ENCODE results near the gene CNTNAP2. TPM values are rescaled to one million over a fixed set of nuclear protein-coding genes. Genes with fewer than 3 reads are reported as not detected.

Gene CNTNAP2
- total and polyA plus RNA-seq, 9 of the 15 experiments (the other 6 are each of a cell fraction or from before 2014, with no cell fraction given) = 0.04 to 0.62 (median 0.09) TPM; not detected in 4

DNA sequence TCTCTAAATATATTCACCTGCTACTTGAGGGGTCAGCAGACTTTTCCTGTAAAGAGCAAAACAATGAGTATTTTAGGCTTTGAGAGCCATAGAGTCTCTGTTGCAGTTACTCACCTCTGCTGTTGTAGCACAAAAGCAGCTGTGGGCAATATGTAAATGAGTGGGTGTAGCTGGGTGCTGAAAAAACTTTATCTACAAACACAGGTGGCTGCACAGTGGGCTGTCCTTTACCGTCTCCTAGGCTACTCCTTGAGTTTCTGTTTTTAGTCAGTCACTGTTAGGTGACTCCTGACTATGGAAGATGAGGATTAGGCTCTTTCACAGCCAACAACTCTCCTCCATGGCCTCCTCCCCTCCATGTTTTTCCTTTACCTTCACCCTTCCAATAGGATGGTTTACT is 2187.9 kb downstream of the CNTNAP2 start (continued):
- TF ChIP-seq, protein P1, sequence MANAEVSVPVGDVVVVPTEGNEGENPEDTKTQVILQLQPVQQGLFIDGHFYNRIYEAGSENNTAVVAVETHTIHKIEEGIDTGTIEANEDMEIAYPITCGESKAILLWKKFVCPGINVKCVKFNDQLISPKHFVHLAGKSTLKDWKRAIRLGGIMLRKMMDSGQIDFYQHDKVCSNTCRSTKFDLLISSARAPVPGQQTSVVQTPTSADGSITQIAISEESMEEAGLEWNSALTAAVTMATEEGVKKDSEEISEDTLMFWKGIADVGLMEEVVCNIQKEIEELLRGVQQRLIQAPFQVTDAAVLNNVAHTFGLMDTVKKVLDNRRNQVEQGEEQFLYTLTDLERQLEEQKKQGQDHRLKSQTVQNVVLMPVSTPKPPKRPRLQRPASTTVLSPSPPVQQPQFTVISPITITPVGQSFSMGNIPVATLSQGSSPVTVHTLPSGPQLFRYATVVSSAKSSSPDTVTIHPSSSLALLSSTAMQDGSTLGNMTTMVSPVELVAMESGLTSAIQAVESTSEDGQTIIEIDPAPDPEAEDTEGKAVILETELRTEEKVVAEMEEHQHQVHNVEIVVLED (CRISPR knock-in tag; IDR thresholded peaks at IDR 0.05) = no peak
- TF ChIP-seq, protein P2, sequence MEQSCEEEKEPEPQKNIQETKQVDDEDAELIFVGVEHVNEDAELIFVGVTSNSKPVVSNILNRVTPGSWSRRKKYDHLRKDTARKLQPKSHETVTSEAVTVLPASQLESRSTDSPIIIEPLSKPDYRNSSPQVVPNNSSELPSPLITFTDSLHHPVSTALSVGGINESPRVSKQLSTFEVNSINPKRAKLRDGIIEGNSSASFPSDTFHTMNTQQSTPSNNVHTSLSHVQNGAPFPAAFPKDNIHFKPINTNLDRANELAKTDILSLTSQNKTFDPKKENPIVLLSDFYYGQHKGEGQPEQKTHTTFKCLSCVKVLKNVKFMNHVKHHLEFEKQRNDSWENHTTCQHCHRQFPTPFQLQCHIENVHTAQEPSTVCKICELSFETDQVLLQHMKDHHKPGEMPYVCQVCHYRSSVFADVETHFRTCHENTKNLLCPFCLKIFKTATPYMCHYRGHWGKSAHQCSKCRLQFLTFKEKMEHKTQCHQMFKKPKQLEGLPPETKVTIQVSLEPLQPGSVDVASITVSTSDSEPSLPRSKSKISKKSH (CRISPR knock-in tag; IDR thresholded peaks at IDR 0.05) = no peak
- TF ChIP-seq CBFA2T3 (IDR thresholded peaks at IDR 0.05) (peak; percentile 43; the same call in 1 of the 2 replicates), KAT2B (IDR thresholded peaks at IDR 0.05; ENCODE audit: low read depth, low read length) (no peak), ZNF699 (CRISPR knock-in tag; IDR thresholded peaks at IDR 0.05; ENCODE audit: insufficient replicate concordance) (no peak), ARID1B (IDR thresholded peaks at IDR 0.05) (peak; percentile 58), CBFA2T2 (conservative IDR thresholded peaks at IDR 0.05) (peak; percentile 20; the same call in 1 of the 2 replicates), KLF13 (tag; IDR thresholded peaks at IDR 0.05; ENCODE audit: borderline replicate concordance, low read depth) (0 out of 2 replicates have a peak, but pooled peaks have one; percentile 27), U2AF2 (optimal IDR thresholded peaks at IDR 0.05; ENCODE audit: low read depth, low read length) (no peak), NEUROD1 (IDR thresholded peaks at IDR 0.05; ENCODE audit: borderline replicate concordance, low read depth, low read length, partially characterized antibody) (no peak), PML (IDR thresholded peaks at IDR 0.05; ENCODE audit: low read length) (no peak), NBN (IDR thresholded peaks at IDR 0.05; ENCODE audit: low read depth) (no peak), SIRT6 (IDR thresholded peaks at IDR 0.05; ENCODE audit: low read depth, low read length) (no peak), HNRNPLL (IDR thresholded peaks at IDR 0.05; ENCODE audit: low read depth, low read length, poor library complexity, severe bottlenecking) (no peak), RNF2 (IDR thresholded peaks at IDR 0.05) (no peak), SMARCE1 (IDR thresholded peaks at IDR 0.05) (no peak), ZNF143 (CRISPR knock-in tag; IDR thresholded peaks at IDR 0.05) (no peak), TEAD1 (CRISPR knock-in tag; IDR thresholded peaks at IDR 0.05) (no peak), TEAD4 (IDR thresholded peaks at IDR 0.05; ENCODE audit: low read length) (peak; percentile 46), TEAD4 (CRISPR knock-in tag; IDR thresholded peaks at IDR 0.05; ENCODE audit: borderline replicate concordance) (no peak), ZBTB12 (CRISPR knock-in tag; IDR thresholded peaks at IDR 0.05) (no peak), NCOA2 (IDR thresholded peaks at IDR 0.05; ENCODE audit: partially characterized antibody in 2 of 2) (no peak), CREM (IDR thresholded peaks at IDR 0.05; ENCODE audit: low read depth) (no peak), MYC (IDR thresholded peaks at IDR 0.05; ENCODE audit: low read depth, low read length) (no peak), MYC (CRISPR knock-in tag; IDR thresholded peaks at IDR 0.05; ENCODE audit: borderline replicate concordance, low read depth) (no peak), ZNF324 (CRISPR knock-in tag; IDR thresholded peaks at IDR 0.05) (no peak), GTF2E2 (tag; IDR thresholded peaks at IDR 0.05) (no peak), DPF2 (IDR thresholded peaks at IDR 0.05) (peak; percentile 33; the same call in 1 of the 2 replicates), ZNF668 (CRISPR knock-in tag; IDR thresholded peaks at IDR 0.05) (no peak)
